WERI-Rb-1 (cell line): ENCODE results near the gene PCDHB15.

ENCODE experiments used
- DNase-seq: peaks from one replicate; pipeline ENCODE4 v3.0.0-alpha.2; 2020
- H3K27ac ChIP-seq: fragments of 250-450 bp; sonication (Bioruptor Pico); 2 replicates; pipeline ENCODE4 v1.5.1; 2020; ENCODE audit warnings: mild to moderate bottlenecking, moderate library complexity
- H3K27me3 ChIP-seq: fragments of 250-450 bp; sonication (Bioruptor Pico); 2 replicates; pipeline ENCODE4 v1.5.1; 2021; ENCODE audit warnings: mild to moderate bottlenecking, low read depth, moderate library complexity; ENCODE audit not compliant: insufficient read depth, severe bottlenecking
- H3K36me3 ChIP-seq: fragments of 250-450 bp; sonication (Bioruptor Pico); 2 replicates; pipeline ENCODE4 v1.5.1; 2020; ENCODE audit warnings: mild to moderate bottlenecking, moderate library complexity
- H3K4me3 ChIP-seq: 2 replicates; pipeline ENCODE4 v1.5.1; 2011; ENCODE audit warnings: low read depth, mild to moderate bottlenecking, control low read depth, low read length
- H3K9me3 ChIP-seq: fragments of 250-450 bp; sonication (Bioruptor Pico); 2 replicates; pipeline ENCODE4 v1.5.1; 2021; ENCODE audit warnings: mild to moderate bottlenecking, moderate library complexity; ENCODE audit not compliant: severe bottlenecking
- CTCF ChIP-seq: IDR thresholded peaks from 2 replicates; pipeline ENCODE4 v1.5.1; 2011; ENCODE audit warnings: low read depth, mild to moderate bottlenecking, control low read depth, inconsistent platforms, low read length

Gene PCDHB15

GRCh38 chr5:141261238-141261546, 16.0 kb downstream of the PCDHB15 start:
- Histone ChIP-seq H3K4me3 (no peak overlapping the region), H3K27ac (no peak overlapping the region), H3K36me3 (no peaks in the 10 kb centered on the region), H3K9me3 (peaks cover 70% of the 10 kb centered on the region), H3K27me3 (no peaks in the 10 kb centered on the region)
- no peak for TF ChIP-seq CTCF
- no peak for DNase-seq

- DNase-seq: no peak
- Histone ChIP-seq H3K9me3 (peaks cover 37% of the 10 kb centered on the region), H3K4me3 (no peak overlapping the region), H3K27ac (no peak overlapping the region), H3K27me3 (no peaks in the 10 kb centered on the region), H3K36me3 (no peaks in the 10 kb centered on the region)
- no peak for TF ChIP-seq CTCF
These were observed 24.0 kb downstream of the PCDHB15 start for GRCh38 chr5:141269195-141269594.

- H3K36me3 ChIP-seq: no peaks in the 10 kb centered on the region
- no peak overlapping the region for H3K4me3 ChIP-seq
- peak; percentile 41 for DNase-seq
- no peaks in the 10 kb centered on the region for H3K27me3 ChIP-seq
- peaks cover 17% of the 10 kb centered on the region for H3K9me3 ChIP-seq
- no peak overlapping the region for H3K27ac ChIP-seq
- peak; percentile 60 for TF ChIP-seq CTCF
These were observed 27.7 kb downstream of the PCDHB15 start for GRCh38 chr5:141272906-141273305.

- Histone ChIP-seq H3K36me3 (no peaks in the 10 kb centered on the region), H3K27ac (no peak overlapping the region), H3K27me3 (no peaks in the 10 kb centered on the region), H3K4me3 (no peak overlapping the region), H3K9me3 (no peaks in the 10 kb centered on the region)
- DNase-seq: no peak
- TF ChIP-seq CTCF: no peak
These were observed 53.2 kb downstream of the PCDHB15 start for GRCh38 chr5:141298376-141298775.
